Mesenchymal stem cell (in vitro differentiated cells and primary cell): Measurements from ENCODE around the gene CD81.

Experiments
- DNase-seq: peaks from one replicate; pipeline ENCODE4 v3.0.0-alpha.2; 2013
- H2AFZ ChIP-seq: one replicate; pipeline ENCODE4 v1.6.1; 2013; ENCODE audit warnings: low read depth, mild to moderate bottlenecking, control low read depth, inconsistent platforms, low read length, moderate library complexity
- H2AK5ac ChIP-seq: 2 replicates; pipeline ENCODE4 v1.6.1; 2013; ENCODE audit warnings: low read length, moderate library complexity, mild to moderate bottlenecking, inconsistent platforms; ENCODE audit not compliant: severe bottlenecking
- H2BK120ac ChIP-seq: one replicate; pipeline ENCODE4 v1.6.1; 2013; ENCODE audit warnings: low read depth, mild to moderate bottlenecking, inconsistent platforms, low read length, moderate library complexity
- H2BK12ac ChIP-seq, 2 experiments: one replicate each; pipeline ENCODE4 v1.6.1; 2013; ENCODE audit warnings: inconsistent platforms in 2 of 2, low read length in 2 of 2, mild to moderate bottlenecking in 2 of 2, moderate library complexity in 2 of 2, control low read depth in 1 of 2
- H2BK15ac ChIP-seq: one replicate; pipeline ENCODE4 v1.6.1; 2013; ENCODE audit warnings: mild to moderate bottlenecking, low read depth, inconsistent platforms; ENCODE audit not compliant: poor library complexity, severe bottlenecking
- H2BK5ac ChIP-seq: 2 replicates; pipeline ENCODE4 v1.6.1; 2013; ENCODE audit warnings: low read depth, mild to moderate bottlenecking, low read length, control low read depth, inconsistent platforms; ENCODE audit not compliant: poor library complexity, severe bottlenecking
- H3K14ac ChIP-seq, 2 experiments: one replicate each; pipeline ENCODE4 v1.6.1; 2013; ENCODE audit warnings: inconsistent platforms in 2 of 2, low read length in 2 of 2, control low read depth in 1 of 2, mild to moderate bottlenecking in 1 of 2, moderate library complexity in 1 of 2
- H3K18ac ChIP-seq, 2 experiments: one replicate each; pipeline ENCODE4 v1.6.1; 2013; ENCODE audit warnings: inconsistent platforms in 2 of 2, low read length in 2 of 2, control low read depth in 1 of 2, low read depth in 1 of 2, mild to moderate bottlenecking in 1 of 2
- H3K23ac ChIP-seq, 2 experiments: one replicate each; pipeline ENCODE4 v1.6.1; 2013; ENCODE audit warnings: inconsistent platforms in 2 of 2, low read length in 2 of 2, mild to moderate bottlenecking in 2 of 2, moderate library complexity in 2 of 2, control low read depth in 1 of 2
- H3K27ac ChIP-seq: 2 replicates; pipeline ENCODE4 v1.5.1; 2013; ENCODE audit warnings: mild to moderate bottlenecking, moderate library complexity, low read length, control low read depth, inconsistent platforms; ENCODE audit not compliant: poor library complexity, severe bottlenecking
- H3K27me3 ChIP-seq, 2 experiments: 2 replicates each; pipeline versions ENCODE4 v1.6.1 to v1.7.0; 2013; ENCODE audit warnings: low read length in 2 of 2, mild to moderate bottlenecking in 2 of 2, moderate library complexity in 2 of 2, control low read depth in 1 of 2, inconsistent platforms in 1 of 2; ENCODE audit not compliant: control insufficient read depth in 1 of 2, insufficient read depth in 1 of 2
- H3K36me3 ChIP-seq, 2 experiments: 2 replicates each; pipeline versions ENCODE4 v1.6.1 to v1.7.0; 2013; ENCODE audit warnings: low read length in 2 of 2, control low read depth in 1 of 2, inconsistent platforms in 1 of 2, low read depth in 1 of 2, mild to moderate bottlenecking in 1 of 2; ENCODE audit not compliant: insufficient read depth in 2 of 2, control insufficient read depth in 1 of 2
- H3K4ac ChIP-seq, 2 experiments: one replicate each; pipeline ENCODE4 v1.6.1; 2013; ENCODE audit warnings: inconsistent platforms in 2 of 2, low read length in 2 of 2, mild to moderate bottlenecking in 2 of 2, moderate library complexity in 2 of 2, control low read depth in 1 of 2, low read depth in 1 of 2
- H3K4me1 ChIP-seq: 2 replicates; pipeline ENCODE4 v1.6.1; 2013; ENCODE audit warnings: low read depth, low read length, control low read depth; ENCODE audit not compliant: control insufficient read depth, insufficient read depth
- H3K4me2 ChIP-seq: 2 replicates; pipeline ENCODE4 v1.6.1; 2013; ENCODE audit warnings: low read length, mild to moderate bottlenecking, inconsistent platforms; ENCODE audit not compliant: poor library complexity, severe bottlenecking
- H3K4me3 ChIP-seq, 2 experiments: 2 replicates each; pipeline versions ENCODE4 v1.5.1 to v1.7.0; 2013; ENCODE audit warnings: low read length in 2 of 2, mild to moderate bottlenecking in 2 of 2, control low read depth in 1 of 2, low read depth in 1 of 2; ENCODE audit not compliant: insufficient read depth in 1 of 2
- H3K79me1 ChIP-seq: replicated peaks from 2 replicates; pipeline ENCODE4 v1.6.1; 2013; ENCODE audit warnings: mild to moderate bottlenecking, control low read depth, low read length, inconsistent platforms; ENCODE audit not compliant: poor library complexity, severe bottlenecking
- H3K9ac ChIP-seq: 2 replicates; pipeline ENCODE4 v1.7.0; 2013; ENCODE audit warnings: mild to moderate bottlenecking, low read length, moderate library complexity
- H3K9me3 ChIP-seq: 2 replicates; pipeline ENCODE4 v1.7.0; 2013; ENCODE audit warnings: mild to moderate bottlenecking, low read length; ENCODE audit not compliant: control insufficient read depth
- H4K8ac ChIP-seq: one replicate; pipeline ENCODE4 v1.6.1; 2013; ENCODE audit warnings: inconsistent platforms, mild to moderate bottlenecking, low read length, moderate library complexity
- H4K91ac ChIP-seq: one replicate; pipeline ENCODE4 v1.6.1; 2013; ENCODE audit warnings: mild to moderate bottlenecking, low read length, inconsistent platforms
- WGBS: methylation state at CpG from one replicate; pipeline ENCODE4 v1.1.7; 2013; ENCODE audit warnings: mixed read lengths; 5-methylcytosine and 5-hydroxymethylcytosine counted together

Gene CD81

GRCh38 chr11:2347308-2347830, 29.7 kb upstream of the CD81 start:
- no peak overlapping the region for H4K8ac ChIP-seq
- H2BK120ac ChIP-seq, result no peak overlapping the region
- H3K79me1 ChIP-seq, result no peaks in the 10 kb centered on the region
- H3K4me2 ChIP-seq, result no peak overlapping the region
- H2BK15ac ChIP-seq, result no peak overlapping the region
- 76% methylated on average over 7 of the region's 9 CpGs for WGBS
- no peak overlapping the region for H2AFZ ChIP-seq
- H3K36me3 ChIP-seq, result no peaks in the 10 kb centered on the region
- H3K27ac ChIP-seq, result no peak overlapping the region
- no peak overlapping the region for H3K14ac ChIP-seq
- no peak overlapping the region for H3K23ac ChIP-seq
- no peak overlapping the region for H3K9ac ChIP-seq
- no peak overlapping the region for H2BK12ac ChIP-seq
- no peaks in the 10 kb centered on the region for H3K4me1 ChIP-seq
- no peak overlapping the region for H4K91ac ChIP-seq
- no peak overlapping the region for H2BK5ac ChIP-seq
- H3K18ac ChIP-seq, result no peak overlapping the region
- H3K27me3 ChIP-seq, result peaks cover 0 to 30% of the 10 kb centered on the region in 2 experiments
- H3K9me3 ChIP-seq, result peaks cover 50% of the 10 kb centered on the region
- H3K4ac ChIP-seq, result no peak overlapping the region
- H3K4me3 ChIP-seq, result no peak overlapping the region
- no peak for DNase-seq
- H2AK5ac ChIP-seq, result no peak overlapping the region

- Histone ChIP-seq H3K4ac (no peak overlapping the region), H3K4me2 (no peak overlapping the region), H3K79me1 (no peaks in the 10 kb centered on the region), H2BK5ac (no peak overlapping the region), H2AK5ac (no peak overlapping the region), H3K27ac (no peak overlapping the region), H3K9me3 (peaks cover 62% of the 10 kb centered on the region), H3K4me1 (no peaks in the 10 kb centered on the region), H2BK120ac (no peak overlapping the region), H3K36me3 (no peaks in the 10 kb centered on the region), H2BK15ac (no peak overlapping the region), H3K18ac (no peak overlapping the region), H4K8ac (no peak overlapping the region), H2BK12ac (no peak overlapping the region), H3K9ac (no peak overlapping the region), H3K14ac (no peak overlapping the region), H4K91ac (no peak overlapping the region), H2AFZ (no peak overlapping the region), H3K23ac (no peak overlapping the region), H3K4me3 (peak overlapping the region in 1 of 2 experiments; percentile 53), H3K27me3 (peaks cover 0 to 27% of the 10 kb centered on the region in 2 experiments)
- no CpG with 5 or more reads among the region's 1 CpG for WGBS
- peak; percentile 23 for DNase-seq
Measured at GRCh38 chr11:2348986-2349385, 28.1 kb upstream of the CD81 start.

GRCh38 chr11:2351701-2352100, 25.4 kb upstream of the CD81 start:
- Histone ChIP-seq H3K4me2 (no peak overlapping the region), H2BK15ac (no peak overlapping the region), H3K79me1 (no peaks in the 10 kb centered on the region), H3K4me3 (peak overlapping the region in 1 of 2 experiments; percentile 41), H3K18ac (no peak overlapping the region), H2BK12ac (no peak overlapping the region), H3K36me3 (no peaks in the 10 kb centered on the region), H3K14ac (no peak overlapping the region), H2AK5ac (no peak overlapping the region), H4K91ac (no peak overlapping the region), H3K9ac (no peak overlapping the region), H3K4me1 (peaks cover 2% of the 10 kb centered on the region), H3K9me3 (peaks cover 59% of the 10 kb centered on the region), H2BK120ac (no peak overlapping the region), H2AFZ (no peak overlapping the region), H2BK5ac (no peak overlapping the region), H3K27me3 (peaks cover 0 to 15% of the 10 kb centered on the region in 2 experiments), H3K27ac (no peak overlapping the region), H3K4ac (no peak overlapping the region), H3K23ac (no peak overlapping the region), H4K8ac (no peak overlapping the region)
- DNase-seq, result no peak
- WGBS, result 42% methylated on average over 3 of the region's 3 CpGs

- Histone ChIP-seq H3K27ac (no peak overlapping the region), H3K23ac (no peak overlapping the region), H2BK15ac (no peak overlapping the region), H3K4ac (no peak overlapping the region), H3K4me1 (peaks cover 2% of the 10 kb centered on the region), H3K9ac (no peak overlapping the region), H3K4me2 (no peak overlapping the region), H3K9me3 (peaks cover 58% of the 10 kb centered on the region), H2BK12ac (no peak overlapping the region), H3K27me3 (peaks cover 0 to 15% of the 10 kb centered on the region in 2 experiments), H4K91ac (no peak overlapping the region), H2AFZ (no peak overlapping the region), H2AK5ac (no peak overlapping the region), H3K14ac (no peak overlapping the region), H2BK5ac (no peak overlapping the region), H2BK120ac (no peak overlapping the region), H3K79me1 (no peaks in the 10 kb centered on the region), H3K36me3 (no peaks in the 10 kb centered on the region), H4K8ac (no peak overlapping the region), H3K4me3 (no peak overlapping the region), H3K18ac (no peak overlapping the region)
- DNase-seq, result no peak
- WGBS, result 93% methylated on average over 4 of the region's 4 CpGs
Measured at GRCh38 chr11:2352420-2352819, 24.7 kb upstream of the CD81 start.
